ENCODE results near the gene GAST.
A peak's percentile ranks its signal among the peaks of the same experiment; 100 is the strongest.
"Not testable (repeated sequence)": the region's sequence is repeated elsewhere in the genome, so short reads cannot be mapped to it uniquely, and the experiment has no call there.

GAST gene

DNA sequence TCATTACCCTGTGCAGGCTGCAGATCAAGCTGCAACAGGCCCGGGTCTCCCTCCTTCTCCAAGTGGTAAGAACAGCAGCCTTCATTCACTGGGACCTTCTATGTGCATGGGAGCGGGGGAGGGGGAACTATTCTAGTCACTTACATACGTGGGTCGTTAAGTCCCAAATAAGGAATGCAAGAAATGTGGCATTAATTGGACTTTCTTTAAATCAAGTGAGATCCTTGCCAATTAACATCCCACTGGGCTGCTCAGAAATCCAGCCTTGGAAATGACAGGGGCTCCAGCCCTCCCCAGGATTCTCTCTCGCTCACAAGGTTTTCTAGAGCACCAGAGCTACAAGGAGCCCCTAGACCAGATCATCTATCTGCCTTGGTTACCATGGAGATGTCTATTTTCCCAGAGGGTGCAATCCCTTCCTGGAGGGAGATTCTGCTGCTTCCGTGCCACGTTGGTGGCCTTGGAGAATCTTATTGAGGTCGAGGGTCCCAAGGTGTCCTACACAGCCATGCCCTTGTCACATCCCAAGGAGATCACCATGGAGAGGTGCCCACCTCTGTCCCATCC lies 28.6 kb upstream of the GAST start:
- DNase-seq (ENCODE audit: low spot score), result no peak

DNA sequence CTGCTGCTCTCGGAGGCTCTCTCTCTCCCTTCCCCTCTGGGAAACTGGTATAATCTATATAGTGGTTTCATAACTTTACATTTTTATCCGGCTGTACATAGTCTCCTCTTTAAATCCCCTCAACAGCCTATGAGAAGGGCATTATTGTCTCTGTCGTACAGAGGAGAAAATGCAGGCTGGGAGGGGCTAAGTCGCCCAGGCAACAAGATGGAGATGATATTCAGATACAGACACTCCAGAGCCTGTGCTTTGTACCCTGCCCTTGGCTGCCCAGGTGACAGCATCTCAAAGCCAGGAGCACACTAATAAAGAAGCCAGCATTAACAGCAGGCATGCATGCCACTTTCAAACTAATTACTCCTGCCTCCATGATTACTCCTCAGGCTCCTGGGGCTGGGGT lies 28.1 kb upstream of the GAST start:
- no peak for DNase-seq (ENCODE audit: low spot score)

DNA sequence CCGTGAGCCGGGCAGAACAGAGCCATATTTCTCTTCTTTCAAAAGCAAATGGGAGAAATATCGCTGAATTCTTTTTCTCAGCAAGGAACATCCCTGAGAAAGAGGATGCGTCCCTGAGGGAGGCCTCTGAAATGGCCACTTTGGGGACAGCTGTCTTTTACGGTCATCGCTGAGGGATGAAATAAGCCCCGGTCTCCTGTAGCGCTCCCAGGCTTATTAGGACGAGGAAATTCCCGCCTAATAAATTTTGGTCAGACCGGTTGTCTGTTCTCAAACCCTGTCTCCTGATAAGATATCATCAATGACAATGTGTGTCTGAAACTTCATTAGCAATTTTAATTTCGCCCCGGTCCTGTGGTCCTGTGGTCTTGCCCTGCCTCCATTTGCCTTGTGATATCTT lies 26.4 kb upstream of the GAST start:
- not testable (repeated sequence) for DNase-seq (ENCODE audit: low spot score)

DNA sequence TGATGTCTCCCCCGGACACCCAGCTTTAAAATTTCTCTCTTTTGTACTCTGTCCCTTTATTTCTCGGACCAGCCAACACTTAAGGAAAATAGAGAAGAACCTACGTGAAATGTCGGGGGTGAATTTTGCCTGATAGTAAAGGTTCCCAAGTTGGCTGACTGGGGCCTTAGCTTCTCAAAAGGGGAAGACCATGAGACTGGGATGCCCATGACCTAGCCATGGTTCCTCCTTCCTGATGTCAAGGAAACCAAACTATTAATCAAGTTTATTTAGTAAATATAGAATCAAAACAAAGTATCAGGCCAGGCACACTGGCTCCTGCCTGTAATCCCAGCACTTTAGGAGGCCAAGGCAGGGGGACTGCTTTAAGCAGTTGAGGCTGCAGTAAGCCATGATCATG lies 25.9 kb upstream of the GAST start:
- DNase-seq (ENCODE audit: low spot score), result no peak

DNA sequence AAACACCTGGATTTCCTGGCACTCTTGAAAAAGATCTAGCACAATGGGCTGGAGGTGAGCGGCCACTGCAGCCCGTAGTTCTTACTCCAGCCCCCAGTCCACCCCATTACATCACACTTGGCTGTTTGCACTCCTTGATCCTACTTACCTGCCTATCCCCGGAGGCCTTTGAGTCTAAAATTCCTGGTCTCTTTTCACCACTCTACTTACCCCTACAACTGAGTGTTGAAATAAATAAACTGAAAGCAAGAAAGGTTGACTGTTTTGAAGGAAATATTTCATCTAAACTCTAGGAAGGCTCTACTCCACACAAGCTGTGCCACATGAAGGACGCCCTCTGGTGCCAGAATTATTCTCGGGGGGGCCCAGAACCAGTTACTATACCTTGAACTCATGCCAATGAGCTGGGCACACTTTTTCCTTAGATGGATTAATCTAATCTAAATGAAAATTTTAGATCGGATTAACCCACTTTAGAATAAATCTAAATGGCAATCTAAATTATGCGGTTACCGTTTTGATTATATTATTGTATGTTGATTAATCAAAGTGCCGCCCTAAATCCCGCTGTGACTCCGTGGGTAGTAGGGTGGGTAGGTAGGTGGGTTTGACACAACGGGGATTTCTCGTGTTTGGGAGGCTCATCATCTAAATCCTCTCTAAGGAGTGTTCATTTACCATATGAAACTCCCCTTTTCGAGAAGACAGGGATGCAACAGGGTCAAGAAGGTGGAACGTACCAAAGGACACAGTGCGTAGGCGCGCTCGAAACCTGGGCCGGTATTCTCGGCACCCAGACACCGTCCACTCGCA lies 24.1 kb upstream of the GAST start:
- no peak for DNase-seq (ENCODE audit: low spot score)

DNA sequence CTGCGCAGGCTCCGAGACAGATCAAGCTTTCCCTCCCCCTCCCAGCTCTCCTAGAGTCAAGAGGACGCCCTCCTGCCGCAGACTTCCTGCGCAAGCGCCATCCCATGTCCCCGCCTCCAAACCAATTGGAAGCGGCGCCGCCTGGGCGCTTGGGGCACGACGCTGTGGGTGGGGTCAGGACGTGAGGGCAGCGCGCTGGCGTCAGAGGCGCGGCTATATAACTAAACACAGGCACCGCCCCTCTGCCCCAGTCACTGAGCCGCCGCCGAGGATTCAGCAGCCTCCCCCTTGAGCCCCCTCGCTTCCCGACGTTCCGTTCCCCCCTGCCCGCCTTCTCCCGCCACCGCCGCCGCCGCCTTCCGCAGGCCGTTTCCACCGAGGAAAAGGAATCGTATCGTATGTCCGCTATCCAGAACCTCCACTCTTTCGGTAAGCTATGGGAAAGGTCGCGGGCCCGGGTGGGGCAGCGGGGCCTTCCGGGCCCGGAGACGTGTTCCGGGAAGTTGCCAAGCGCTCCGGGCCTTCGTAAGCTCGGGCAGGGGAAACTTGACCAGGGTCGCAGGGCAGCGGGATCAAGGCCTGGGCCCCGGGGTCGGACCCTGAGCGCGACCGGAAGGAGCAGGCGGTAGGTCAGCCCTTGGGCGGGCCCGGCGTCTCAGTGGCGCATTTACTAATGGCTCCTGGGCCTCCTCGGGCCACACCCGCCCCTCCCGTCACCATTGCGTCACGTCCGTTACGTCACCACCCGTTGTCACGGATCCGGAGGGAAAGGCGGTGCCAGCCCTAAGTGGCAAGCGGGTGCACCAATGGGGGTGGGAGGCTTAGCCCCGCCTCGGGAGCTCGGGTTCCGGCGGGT lies 23.3 kb upstream of the GAST start, which contains the start of gene EIF1:
EIF1 (plus strand) TSS at position 245 of the 856 bp plus-strand sequence; CDS start at position 399, 154 bp downstream.
- peak; percentile 100 for DNase-seq (ENCODE audit: low spot score)

DNA sequence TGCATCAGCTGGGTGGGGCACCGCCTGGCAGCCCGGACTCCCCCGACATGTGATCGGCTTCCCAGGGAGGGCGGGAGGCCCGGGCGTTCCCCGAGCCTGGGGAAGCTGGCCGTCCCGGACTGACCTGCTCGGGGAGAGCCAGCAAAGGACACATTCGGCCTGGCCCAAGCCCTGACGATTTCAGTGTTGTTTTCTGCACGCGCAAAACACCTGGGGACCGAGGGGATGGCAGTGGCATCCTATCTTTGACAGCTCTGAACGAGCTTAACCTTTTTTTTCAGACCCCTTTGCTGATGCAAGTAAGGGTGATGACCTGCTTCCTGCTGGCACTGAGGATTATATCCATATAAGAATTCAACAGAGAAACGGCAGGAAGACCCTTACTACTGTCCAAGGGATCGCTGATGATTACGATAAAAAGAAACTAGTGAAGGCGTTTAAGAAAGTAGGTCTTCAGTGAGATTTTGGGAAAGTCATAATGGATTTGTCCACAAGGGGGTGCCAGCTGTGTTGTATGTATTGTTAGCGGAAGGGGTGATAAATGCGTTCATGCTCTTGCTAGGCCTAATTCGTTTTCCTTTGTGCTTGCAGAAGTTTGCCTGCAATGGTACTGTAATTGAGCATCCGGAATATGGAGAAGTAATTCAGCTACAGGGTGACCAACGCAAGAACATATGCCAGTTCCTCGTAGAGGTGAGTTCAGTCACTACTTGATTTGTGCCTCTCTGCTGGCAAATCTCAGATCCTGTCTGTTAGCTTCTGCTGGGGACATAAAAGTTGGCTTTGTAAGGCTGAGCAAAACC lies 22.4 kb upstream of the GAST start:
- no peak for DNase-seq (ENCODE audit: low spot score)

DNA sequence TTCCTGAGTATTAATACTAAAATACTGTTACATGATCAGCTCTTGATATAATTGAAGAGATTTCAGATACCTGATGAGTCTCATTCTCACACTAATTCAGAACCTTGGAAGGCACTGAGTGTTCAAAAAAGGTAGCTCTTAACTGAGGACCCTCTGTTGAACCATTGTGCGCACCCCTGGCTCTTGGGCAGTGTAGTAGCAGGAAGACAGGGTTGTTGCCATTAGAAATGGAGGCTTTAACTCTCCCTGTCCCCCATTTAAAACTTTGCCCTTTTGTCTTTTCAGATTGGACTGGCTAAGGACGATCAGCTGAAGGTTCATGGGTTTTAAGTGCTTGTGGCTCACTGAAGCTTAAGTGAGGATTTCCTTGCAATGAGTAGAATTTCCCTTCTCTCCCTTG lies 21.6 kb upstream of the GAST start:
- no peak for DNase-seq (ENCODE audit: low spot score)

DNA sequence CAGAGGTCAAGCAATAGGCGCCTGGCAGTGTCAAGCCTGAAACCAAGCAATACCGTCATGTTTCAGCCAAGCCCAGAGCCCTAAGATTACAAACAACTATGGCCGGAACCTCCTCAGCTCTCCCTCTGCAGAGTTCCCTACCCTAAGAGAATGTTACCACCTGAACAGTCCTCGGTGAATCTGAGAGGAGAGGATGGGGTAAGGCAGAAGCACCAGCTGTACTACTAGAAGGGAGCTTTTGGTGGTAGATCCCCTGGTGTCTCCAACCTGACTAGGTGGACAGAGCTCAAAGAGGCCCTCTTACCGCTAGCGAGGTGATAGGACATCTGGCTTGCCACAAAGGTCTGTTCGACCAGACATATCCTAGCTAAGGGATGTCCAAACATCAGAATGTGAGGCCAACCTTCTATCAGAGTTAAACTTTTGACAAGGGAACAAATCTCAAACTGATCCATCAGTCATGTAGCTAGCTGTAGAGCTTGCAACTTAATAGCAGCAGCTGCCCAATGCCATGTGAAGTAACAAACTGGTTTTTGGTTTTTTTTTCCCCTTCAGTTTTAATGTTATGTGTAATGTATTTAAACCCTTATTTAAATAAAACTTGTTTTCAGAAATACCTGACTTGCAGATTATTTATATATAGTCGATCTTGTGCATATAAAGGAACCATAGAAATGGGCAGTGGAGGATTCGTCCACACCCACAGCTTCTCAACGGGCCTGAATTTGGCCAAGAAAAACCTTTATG lies 20.9 kb upstream of the GAST start:
- DNase-seq (ENCODE audit: low spot score), result no peak

DNA sequence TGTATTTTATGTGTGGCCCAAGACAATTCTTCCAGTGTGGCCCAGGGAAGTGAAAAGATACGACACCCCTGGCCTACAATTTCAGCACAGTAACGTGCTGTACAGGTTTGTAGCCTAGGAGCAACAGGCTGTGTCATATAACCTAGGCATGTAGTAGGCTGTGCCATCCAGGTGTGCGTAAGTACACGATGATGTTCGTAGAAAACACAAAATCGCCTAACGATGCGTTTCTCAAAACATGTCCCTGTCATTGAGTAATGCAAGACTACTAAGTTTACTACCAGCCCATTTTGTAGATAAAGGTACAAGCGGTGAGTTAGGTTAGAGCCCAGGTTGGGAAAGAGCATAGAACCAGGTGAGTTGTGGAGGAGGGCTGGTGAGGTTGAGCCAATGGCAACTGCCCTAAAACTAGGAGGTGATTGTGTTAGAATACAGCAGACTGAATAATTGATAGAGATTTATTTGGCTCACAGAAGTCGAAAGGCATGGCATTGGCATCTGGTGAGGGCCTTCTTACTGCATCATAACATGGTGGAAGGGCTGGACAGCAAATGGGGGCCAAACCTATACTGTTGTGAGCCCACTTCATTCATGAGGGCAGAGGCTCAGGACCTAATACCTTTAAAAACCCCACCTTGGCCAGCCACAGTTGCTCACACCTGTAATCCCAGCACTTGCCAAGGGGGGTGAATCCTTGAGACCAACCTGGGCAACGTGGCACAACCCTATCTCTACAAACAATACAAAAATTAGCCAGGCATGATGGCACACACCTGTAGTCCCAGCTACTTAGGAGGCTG lies 19.2 kb upstream of the GAST start:
- DNase-seq (ENCODE audit: low spot score), result no peak

DNA sequence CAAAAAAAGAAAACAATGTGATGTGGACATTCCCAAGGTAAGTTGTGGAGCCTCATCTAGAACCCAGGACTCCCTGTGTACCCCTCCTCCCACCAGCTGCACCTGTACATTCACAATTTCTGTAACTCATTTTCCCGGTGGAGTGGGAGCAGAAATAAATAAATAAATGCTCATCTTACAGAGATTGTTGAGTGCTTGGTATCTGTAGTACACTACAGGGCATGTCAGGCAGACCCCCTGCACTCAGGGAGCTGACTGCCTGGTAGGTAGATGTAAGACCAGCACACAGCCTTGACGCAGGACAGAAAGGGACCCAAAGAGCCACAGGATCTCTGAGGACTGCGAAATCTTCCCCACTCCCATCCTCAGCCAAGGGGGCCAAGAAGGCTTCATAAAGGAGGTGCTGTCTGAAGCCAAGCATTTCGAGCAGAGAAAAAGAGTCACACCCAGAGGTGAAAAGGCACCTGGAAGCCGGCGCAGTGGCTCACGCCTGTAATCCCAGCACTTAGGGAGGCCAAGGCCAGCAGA lies 16.9 kb upstream of the GAST start:
- no peak for DNase-seq (ENCODE audit: low spot score)

DNA sequence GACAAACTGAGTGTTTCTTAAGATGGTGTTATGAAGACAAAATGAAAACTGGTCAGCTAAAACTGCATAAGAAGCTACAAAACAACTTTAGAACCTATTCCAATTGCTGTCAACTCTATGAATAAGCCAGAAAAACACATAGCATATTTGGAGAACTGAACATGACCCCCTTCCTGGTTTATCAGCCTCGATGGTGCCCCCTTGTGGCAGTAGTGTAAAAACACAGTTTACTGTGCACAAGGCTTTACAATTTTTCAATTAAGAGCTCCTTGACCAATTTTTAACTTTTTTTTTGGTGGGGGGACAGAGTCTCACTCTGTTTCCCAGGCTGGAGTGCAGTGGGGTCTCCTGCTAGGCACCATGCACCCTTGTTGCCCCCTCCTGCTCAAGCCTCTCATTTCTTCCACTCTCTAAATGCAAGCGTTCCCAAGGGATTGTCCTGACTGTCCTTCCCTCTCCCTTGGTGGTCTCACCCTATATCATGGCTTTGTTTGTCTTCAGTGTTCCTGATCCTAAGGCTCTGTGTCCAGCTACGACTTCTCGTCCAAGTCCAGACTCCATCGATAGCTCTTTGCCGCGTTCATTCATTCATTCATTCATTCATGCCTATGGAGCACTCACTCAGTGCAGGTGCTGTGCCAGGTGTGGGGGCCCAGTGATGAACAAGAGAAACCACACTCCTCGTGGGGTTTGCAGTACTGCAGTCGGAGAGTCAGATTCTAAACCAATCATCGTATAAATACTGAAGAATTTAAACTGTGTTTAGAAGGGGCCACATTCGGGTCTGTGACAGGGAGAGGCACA lies 16.0 kb upstream of the GAST start:
- DNase-seq (ENCODE audit: low spot score), result peak; percentile 82

DNA sequence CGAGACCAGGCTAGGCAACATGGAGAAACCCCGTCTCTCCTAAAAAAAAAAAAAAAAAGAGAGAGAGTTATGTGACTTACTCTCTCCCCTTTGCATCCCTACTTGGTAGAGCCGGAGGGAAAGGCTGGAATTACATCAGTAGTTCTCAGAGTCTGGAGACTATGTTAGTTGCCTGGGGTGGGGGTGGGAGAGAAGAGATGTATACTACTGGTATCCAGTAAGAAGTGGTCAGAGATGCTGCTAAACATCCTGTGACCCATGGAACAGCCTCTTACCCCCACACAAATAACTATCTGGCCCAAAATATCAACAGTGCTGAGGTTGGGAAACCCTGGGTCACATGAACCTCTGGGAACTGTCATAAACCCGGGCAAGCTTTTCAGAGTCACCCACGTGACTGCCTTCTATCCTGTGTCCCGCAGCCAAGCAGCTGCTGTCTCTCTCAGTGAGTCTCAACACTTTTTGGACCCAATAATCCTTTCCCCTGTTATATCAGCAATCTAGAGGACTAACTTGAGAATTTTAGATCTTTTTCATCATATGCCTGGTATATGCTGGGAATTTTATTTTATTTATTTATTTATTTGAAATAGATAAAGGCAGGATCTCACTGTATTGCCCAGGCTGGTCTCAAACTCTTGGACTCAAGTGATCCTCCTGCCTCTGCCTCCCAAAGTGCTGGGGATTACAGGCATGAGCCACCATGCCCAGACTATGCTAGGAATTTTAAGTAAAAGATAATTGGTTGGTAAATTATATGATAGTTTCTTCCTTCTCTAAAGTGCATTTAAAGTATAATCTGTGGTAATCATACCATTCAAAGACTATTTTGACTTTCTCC lies 14.8 kb upstream of the GAST start:
- no peak for DNase-seq (ENCODE audit: low spot score)

DNA sequence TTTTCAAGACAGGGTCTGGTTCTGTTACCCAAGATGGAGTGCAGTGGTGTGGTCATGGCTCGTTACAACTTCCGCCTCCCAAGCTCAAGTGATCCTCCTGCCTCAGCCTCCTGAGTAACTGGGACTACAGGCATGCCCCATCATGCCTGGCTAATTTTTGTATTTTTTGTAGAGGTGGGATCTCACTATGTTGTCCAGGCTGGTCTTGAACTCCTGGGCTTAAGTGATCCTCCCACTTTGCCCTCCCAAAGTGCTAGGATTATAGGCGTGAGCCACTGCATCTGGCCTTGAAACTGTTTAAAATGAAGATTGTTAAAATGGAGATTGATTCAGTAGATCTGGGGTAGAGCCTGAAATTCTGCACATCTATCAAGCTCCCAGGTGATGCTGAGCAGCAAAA lies 11.3 kb upstream of the GAST start:
- DNase-seq (ENCODE audit: low spot score), result not testable (repeated sequence)

DNA sequence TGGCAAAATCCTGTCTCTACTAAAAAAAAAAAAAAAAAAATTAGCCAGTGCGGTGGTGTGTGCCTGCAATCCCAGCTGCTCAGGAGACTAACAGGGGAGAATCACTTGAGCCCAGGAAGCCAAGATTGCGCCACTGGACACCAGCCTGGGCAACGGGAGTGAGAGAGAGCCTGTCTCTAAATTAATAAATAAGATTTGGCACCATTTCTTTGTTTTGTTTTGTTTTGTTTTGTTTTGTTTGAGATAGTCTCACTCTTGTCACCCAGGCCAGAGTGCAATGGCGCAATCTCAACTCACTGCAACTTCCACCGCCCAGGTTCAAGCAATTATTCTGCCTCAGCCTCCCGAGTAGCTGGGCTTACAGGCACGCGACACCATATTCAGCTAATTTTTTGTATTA lies 9.4 kb upstream of the GAST start:
- no peak for DNase-seq (ENCODE audit: low spot score)

DNA sequence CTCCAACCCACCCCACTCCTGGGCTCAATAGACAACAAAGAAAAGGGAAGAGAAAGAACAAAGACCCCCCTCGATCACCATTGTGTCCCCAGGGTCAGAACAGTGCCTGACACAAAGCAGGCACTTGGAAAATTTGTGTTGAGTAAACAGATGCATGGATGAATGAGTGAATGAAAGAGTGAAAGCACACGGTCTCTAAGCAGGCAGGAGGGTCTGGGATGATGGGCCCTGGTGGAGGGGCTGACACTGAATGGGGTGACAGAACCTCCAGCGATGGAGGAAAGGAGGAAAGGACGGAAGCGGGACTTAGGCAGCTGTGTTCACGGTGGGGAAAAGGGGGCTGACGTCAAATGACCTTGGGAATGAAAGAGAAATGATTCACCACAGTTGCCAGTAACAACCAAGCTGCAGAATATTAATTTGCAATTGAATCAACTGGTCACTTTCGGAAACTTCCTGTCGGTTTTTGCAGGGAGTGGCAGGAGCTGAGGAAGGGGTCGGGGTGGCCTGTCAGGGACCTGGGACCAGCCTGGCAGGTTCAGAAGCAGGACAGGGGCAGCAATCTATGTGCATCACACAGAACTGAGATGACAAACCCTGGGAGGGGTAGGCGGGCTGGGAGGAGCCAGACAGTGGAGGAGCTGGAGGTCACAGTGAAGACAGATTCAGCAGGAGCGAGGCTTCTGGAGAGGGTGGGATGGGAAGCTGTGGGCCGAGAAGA lies 6.7 kb upstream of the GAST start:
- DNase-seq (ENCODE audit: low spot score), result no peak

DNA sequence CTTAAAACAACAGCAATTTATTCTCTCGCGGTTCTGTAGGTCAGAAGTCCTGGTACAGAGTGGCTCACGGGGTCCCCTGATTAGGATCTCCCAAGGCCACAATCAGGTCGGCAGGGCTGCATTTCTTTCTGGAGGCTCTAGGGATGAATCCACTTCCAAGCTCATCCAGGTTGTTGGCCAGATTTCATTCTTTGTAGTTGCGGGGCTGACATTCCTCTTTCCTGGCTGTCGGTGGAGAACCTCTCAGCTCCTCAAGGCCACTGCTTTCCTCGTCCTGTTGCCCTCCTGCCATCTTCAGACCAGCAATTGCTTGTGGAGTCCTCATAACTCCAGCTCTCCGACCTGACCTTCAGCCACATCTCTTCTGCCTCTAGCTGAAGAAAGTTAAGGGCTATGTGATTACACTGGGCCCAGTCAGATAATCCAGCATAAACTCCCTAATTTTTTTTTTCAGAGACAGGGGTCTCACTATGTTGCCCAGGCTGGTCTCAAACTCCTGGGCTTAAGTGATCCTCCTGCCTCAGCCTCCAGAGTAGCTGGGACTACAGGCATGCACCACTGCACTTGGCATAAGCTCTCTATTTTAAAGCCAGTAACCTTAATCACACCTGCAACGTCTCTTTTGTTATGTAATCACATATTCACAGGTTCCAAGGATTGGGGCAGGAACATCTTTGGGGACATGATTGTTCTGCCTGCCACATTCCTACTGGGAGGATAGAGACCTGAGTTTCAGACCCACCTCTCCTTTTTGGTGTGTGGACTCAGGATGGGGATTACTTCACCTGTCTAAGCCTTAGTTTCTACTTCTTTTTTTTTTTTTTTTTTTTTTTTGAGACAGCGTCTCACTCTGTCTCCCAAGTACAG lies 4.1 kb upstream of the GAST start:
- DNase-seq (ENCODE audit: low spot score), result no peak

Data from kidney capillary endothelial cell (primary cell).